Midbrain (tissue), 1 donor: ENCODE measurements around the gene ELFN1.
"Not testable (repeated sequence)": the region's sequence is repeated elsewhere in the genome, so short reads cannot be mapped to it uniquely, and the experiment has no call there.

Source experiments
- DNase-seq: peaks from one replicate; lab custom pipeline; 2025; lab: John Stamatoyannopoulos, UW

The ELFN1 gene

DNA sequence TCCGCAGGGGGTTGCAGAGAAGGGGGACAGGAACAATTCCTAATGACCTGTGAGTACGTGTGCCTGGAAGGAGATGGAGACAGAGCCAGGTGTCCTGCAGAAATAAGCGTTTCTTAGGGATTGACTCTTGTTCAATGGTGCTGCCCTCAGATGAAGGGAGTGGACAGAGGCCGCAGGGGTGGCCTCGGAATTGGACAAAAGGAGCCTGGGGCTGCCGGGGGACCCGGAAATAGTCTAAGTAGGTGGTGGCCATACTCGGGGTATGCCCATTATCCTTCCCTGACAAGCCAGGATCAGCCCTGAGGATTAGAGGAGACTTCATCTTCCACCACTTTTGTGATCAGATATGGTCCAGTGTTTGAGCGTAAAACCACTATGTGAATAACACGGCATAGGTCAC is 39.2 kb downstream of the ELFN1 start:
- no peak for DNase-seq

DNA sequence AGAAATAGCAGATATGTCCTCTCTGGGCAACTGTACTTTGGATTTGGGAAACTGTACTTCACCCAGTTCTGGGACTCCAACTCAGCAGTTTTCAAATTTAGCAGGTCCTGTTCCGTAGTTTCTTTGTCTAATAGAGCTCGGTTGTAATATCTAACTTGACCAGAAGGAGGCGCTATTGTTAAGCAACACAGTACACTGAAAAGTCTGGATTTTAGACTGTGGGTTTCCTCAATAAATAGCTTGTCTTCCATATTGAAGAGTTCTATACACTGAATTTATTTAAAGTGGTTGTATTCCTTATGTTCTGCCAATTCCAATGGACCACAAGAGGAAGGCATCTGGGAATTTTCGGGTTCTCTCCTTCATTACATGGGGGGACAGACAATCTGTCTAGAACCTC is 39.8 kb downstream of the ELFN1 start:
- DNase-seq = no peak

DNA sequence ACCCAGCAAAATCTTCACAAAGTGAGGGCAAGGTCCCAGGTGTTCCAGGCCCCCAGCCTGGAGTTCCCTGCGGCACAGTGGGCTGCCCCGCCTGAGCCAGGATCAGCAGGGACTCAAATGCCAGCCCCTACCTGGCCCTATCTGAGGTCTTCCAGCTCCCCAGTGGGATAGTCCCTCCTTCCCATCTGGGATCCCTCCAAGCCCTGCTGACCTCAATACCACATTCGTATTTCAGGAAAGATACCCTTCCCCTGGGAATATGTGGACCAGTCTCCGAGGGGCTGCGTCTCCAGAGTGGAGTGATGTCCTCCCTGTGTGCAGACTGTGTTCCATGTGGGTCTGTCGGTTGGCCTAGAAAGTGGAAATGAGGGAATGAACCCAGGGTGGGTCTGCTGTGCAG is 40.9 kb downstream of the ELFN1 start:
- no peak for DNase-seq

DNA sequence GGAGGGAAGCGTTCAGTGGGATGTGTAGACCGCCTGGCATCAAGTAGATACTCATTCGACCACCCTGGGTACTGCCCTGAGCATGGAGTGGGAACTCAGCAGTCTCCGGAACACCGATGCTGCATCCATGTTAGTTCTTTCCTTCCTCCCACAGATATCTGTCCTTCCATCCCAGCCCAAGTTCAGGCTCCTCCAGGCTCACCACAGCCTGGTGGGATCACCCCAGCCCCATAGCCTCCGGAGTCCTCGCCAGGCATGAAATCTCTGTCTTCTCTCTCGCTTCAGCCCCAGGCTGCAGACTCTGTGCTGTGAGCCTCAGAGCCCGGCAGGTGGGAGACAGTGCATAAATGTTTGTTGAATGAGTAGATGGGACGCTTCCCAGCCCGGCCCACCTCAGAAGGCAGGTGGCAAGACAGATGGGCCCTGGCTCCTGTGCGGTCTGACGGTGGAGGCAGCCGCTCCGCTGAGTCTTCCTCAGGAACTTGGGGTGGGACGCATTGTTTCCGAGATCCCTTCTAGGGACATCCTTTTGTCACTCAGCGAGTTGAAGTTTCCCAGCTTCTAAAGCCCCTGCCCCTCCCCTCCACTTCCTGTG is 42.9 kb downstream of the ELFN1 start:
- DNase-seq = no peak

DNA sequence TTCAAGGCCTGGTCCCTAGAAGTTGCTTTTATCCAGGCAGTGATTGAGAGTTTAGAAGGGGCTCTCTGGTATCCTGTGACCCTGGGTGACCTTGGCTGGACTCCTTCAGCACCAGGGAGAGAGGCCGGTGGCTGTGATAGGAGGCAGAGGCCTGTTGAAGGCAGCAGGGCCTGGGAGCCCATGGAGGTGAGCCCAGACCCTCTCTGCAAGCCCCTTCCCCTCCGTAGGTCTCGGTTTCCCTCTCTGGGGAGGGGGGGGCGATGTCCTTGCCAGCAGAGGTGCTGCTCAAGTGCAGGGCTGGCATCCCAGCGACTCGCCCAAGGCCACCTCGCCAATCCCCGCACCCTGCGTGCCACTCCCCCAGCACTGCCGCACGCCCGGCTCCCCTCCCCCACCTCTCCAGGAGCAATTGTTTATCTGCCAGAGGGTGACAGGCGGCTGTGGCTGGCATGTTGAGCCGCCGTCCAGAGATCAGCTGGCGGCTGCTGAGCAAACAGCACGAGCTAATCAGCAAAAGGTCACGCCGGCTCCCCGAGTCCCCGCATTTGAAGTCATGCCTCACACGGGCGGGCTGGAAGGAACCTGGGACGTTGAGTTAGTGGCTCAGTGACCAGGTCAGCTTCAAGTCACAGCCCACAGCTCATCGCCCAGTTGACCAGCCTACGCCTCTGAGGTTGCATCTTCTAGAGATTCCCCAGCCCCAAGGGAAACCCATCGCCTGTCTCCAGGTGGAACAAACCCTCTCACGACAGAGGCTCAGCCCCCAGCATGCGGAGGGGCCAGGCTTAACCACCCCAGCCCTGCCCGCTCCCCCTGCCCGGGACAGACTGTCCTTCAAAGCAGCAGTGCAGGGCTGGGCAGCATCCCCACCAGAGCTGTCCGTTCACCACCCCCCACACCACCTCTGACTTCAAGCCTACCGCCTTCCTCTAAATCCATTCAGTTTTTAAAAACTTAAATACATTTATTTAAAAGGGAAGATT is 43.7 kb downstream of the ELFN1 start:
- DNase-seq = no peak

DNA sequence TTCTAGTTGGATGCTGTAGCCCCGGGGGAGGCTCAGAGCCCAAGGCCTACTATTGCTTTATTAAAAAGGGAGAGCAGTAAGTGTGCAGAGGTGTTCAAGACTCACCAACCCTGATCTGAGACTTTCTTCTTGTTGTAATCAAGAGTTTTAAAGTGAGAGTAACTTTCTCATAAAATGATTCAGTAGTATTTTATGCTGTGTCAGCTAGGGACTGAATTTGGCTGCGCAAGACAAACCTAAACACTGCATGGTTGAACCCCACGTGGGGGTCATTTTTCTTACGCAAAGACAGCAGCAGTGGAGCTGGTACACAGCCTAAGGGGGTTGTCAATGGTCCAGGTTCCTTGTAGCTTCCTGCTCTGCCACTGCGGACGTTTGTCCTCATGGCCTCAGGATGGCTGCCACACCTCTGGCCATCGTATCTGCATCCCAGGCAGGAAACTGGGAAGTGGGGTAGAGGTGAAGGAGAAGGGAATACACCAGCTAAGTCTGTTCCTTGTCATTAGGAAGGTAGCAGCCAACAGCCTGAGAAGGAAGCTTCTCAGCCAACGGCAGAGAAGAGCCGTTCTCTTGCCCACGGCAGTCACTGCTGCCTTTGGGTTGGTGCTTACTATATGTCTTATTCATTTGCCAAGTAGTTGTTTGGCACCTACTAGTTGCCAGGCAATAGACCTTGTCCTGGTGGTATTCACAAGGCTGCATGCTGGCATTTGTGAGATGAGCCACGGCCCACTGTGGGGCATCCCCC is 44.7 kb downstream of the ELFN1 start:
- DNase-seq = no peak

DNA sequence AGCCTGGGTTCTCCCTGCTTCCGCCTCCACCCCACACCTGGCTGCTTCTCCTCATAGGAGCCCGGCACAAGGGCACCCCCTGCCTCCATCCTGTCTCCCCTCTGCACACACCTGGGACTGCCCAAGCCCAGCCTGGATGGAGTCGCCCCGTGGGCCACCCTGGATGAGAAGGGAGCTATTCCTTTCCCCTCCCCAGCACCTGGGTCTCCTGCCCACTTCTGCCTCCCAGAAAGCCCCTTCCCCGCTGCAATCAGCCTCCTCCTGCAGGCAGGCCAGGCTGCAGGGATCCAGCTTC is 45.2 kb downstream of the ELFN1 start:
- no peak for DNase-seq

DNA sequence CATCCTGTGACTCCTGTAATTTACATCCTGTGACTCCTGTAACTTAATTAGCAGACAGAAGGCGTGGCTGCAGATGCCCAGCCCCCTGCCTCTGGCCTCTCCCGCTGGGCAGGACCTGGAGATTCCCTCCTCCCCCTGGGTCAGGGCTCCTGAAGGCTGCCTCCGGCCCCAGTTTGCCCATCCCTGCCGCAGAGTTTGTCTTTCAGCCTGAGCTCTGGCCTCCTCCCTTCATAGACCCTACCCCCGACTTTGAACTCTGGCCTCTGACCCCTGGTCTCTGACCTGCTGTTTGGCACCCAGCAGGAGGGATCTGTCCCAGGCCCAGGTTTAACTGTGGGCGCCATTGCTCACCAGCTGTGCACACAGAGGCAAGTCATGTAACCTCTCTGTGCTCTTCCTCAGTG is 45.6 kb downstream of the ELFN1 start:
- DNase-seq = no peak

DNA sequence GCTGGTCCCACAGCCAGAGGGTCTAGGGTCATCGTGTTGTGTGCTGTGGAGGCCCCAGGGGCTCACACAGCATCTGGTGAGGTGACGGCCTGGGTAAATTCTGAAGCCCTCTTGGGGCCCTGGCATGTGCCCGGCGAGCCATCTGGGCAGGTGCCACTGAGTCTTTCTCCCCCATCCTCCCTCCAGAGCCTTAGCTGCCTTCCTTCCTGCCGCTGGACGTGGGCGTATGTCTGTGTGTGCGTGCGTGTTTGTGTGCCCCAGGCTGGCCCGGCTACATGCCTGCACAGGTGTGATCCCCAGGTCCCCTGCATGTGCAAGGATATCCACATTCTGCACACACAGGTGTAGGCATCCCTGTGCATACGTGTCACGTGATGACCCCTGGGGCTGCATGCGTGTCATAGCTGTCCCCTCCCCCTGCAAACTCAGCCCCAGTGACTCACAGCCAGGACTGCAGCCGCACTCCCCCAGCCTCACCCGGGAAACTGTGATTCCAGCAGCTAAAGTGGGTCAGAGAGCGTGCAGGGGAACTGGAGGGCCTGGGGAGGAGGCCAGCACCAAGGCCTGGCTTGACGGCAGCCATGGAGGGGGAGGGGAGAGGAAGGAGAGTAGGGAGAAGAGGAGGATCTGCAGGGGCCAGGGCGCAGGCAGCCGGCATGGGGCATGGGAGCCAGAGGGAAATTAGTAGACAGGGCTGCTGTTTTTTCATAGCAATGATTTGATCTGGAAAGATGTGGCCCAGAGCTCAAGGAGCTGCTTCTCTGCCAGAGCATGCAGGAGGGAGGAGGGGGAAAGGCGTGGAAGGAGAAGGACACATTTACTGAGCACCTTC is 46.4 kb downstream of the ELFN1 start:
- DNase-seq = no peak

DNA sequence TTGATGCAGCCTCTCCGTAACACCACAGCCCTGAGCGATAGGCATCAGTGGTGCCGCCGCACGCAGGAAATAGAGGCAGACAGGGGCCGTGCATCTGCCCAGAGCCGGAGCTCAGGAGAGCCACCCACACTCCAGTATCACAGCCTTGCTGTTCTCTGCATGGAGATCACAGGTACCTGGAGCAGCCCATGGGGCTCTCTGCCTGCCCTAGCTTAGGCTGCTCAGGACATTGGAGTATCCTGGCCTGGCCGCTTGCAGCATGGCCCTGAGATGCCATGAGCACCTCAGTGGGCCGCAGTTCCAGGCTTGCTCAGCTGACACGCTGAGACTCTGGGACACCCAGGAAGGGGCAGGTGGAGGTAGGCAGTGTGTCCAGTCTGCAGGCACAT is 47.0 kb downstream of the ELFN1 start:
- no peak for DNase-seq

DNA sequence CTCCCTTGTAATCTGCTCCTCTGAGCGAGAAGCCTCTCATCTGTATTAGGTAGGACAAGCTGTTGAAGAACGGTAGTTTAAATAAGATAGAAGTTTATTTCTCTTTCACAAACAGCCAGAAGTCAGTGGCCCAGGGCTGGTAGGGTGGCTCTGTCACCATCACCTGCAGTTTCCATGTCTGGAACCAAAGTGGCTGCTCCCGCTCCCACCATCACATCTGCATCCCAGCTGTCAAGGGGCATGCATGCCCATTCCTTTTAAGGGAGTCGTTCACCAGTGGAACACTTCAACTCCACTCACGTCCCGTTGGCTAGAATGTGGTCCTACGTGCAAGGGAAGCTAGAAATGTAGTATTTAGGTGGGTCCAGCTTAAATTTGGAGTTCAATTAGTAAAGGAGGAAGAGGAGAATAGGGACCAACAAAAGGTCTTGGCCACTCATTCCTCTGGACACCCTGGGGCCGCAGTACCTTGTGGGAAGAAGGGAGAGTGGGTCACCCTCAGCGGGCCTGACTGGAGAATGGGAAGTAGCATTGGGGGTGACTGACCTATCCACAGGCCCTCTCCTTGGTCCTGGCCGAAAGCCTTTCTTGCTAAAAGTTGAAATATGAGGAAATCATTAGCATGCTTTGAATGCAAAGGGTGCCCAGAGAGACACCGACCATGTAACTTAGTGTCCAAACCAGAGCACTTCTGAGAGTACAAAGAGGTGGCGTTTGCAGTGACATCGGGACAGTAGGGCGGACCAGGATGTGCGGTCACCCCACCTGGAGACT is 48.0 kb downstream of the ELFN1 start:
- no peak for DNase-seq

DNA sequence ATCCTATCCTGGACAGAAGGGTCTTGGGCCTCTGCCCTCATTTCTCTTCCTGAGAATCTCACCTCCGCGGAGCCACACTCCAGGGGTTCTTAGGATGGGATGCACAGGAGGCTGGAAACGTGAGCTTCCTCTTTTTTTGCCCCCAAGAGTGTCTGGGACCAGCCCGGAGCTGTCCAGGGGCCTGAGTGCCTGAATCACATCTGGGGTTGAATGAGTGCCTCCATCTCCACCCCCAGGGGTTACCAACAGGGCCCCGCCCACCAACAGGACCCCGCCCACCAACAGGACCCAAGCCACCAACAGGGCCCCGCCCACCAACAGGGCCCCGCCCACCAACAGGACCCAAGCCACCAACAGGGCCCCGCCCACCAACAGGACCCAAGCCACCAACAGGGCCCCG is 48.8 kb downstream of the ELFN1 start:
- not testable (repeated sequence) for DNase-seq

DNA sequence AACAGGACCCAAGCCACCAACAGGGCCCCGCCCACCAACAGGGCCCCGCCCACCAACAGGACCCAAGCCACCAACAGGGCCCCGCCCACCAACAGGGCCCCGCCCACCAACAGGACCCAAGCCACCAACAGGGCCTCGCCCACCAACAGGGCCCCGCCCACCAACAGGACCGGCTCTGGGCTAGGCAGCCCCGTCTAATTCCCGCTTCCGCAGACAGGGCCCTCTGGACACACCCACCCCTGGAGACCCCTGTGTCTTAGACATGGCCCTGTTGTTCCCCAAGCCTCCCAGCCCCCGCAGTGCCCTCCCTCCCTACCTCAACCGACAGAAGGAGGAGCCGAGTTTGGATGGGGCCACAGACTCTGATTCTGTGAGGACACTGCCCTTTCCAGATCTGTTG is 49.2 kb downstream of the ELFN1 start:
- DNase-seq = not testable (repeated sequence)

DNA sequence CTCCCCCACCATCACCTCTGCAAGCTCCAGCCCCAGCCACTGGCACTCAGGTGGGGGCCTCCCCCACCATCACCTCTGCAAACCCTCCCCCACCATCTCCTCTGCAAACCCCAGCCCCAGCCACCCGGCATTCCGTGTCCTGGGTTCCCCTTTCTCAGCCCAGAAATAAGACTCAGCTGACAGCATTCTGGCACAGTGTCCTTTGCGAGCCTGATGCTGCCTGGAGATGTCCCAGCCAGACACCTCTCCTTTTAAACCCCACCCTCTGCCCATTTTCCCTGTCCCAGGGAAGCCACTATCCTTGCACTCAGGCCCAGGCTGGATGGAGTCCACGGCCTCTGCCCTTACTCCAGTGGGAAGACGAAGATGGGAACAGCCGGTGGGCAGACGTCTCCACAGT is 49.8 kb downstream of the ELFN1 start:
- DNase-seq = no peak

DNA sequence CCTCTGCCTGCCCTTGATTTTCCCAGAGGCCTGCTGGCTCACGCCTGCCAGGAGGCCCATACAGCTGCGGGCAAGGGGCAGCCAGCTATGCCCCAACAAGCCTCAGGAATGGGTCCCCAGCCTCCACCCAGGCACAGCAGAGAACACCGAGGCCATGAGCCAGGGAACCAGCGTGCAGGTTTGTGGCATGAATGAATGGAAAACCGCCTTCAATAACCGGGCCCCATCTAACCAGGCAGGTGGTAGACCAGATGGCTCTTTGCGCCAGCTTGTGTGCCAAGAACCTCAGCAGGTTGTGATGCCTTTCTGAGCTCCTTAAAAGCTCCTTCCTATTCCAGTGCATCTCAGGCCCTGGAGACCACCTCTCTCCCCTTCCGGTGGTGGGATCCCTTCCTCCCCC is 50.2 kb downstream of the ELFN1 start:
- DNase-seq = no peak

DNA sequence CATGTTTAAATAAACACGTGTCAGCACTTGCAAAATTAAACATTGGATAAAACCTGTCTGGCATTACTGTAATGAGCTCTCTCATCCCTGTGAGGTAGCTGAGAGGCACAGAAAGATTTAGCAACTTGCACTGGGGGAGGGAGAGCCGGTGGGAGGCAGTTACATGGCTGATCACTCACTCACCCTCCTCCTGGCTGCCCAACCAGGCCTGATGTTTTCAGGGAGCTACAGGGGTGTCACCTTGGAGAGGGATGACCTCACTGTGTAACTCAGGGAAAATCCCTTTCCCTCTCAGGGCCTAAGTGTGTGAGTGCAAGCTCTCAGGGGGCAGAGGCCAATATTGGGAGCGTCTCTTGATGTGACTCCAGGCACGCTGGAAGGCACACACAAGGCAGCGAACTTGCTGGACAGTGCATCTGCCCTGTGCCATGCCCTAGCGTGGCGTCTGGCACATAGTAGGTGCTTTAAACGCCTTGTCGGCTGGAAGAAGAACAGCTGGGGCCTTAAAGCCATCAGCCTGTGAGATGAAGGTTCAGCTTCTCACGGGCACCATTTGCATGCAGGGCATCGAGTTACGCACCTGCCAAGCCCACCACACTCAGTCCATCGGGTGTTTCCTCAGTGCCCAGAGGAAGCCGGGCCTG is 51.1 kb downstream of the ELFN1 start:
- DNase-seq = no peak

DNA sequence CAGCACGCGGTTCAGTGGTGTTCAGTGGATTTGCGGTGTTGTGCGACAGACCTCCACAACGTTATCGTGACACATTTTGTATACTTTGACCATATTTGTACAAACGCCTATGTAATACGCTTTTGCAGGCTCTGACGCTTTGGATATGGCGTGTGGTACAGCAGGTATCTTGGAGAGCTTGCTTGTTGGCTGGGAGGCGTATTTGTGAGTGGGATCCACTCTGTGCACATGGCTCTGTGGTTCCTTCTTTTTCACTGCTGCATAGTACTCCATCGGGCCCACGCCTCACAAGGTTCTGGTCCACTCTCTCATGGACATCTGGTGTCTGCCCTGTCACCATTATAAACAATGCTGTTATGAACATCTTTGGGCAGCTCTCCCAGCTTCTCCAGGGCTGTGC is 53.2 kb downstream of the ELFN1 start:
- no peak for DNase-seq

DNA sequence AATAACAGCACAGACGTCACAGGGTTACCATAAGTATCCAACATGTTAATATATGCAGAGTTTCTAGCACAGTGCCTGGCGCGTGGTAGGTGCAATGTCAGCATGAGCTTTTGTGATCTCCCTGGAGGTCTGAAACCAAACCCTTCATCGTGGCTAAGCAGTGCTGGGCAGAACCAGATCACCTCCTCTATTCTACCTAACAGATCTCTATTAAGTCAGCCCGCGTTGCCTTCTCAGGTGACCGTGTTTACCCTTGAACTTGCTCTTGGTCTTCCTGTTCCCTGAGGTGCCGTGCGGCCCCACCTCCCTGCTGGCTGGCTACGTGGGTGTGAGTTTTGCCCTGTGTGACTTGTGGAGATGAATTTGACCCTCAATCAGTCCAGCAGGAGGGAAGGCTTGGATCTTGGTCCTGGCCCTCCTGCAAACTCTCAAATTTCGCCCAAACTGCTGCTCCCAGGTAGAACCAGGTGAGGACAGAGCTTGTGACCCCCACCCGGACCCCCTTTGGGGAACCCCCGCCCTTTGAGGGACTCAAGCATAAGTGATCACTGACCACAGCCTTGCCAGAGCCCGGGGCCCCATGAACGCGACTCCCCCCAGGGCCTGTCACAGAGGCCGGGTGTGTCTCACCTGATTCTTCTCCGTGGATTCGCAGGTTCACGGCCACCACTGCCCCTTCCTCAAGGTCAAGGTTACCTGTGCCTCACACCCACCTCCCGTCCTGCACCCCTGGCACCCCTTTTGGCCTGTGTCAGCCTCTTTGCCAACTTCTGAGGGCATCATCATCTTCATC is 54.2 kb downstream of the ELFN1 start:
- no peak for DNase-seq

DNA sequence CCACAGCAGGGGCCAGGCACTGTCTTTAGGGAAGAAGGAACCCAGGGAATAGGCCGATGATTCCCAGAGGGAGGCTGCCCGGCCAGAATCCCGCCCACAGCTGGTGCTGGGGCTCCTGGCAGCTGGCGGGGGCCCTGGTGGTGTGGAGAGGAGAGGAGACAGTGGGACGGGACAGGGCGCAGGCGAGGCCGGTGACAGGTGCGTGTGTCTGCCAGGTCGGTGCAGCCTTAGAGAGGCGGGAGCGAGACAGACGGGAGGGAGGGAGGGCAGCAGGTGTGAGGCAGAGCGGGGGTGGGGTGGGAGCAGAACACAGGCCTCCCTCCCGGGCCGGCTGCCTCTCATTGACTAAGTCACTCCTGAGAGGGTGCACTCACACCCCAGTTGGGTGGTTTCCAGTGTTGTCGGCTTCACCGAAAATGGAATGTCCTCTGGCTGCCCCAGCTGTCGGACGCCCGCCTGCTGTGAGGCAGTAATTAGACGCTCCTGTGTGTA is 55.2 kb downstream of the ELFN1 start:
- no peak for DNase-seq
